HepG2 (cell line): Measurements from ENCODE around the gene TAB3. TPM values are rescaled to one million over a fixed set of nuclear protein-coding genes. Genes with fewer than 3 reads are reported as not detected.

Source experiments
- ATAC-seq: fragments of 200-7000 bp; cut with Tn5 transposase; 3 replicates; pipeline ENCODE4 v1.9.1; 2020; ENCODE audit warnings: mild to moderate bottlenecking, moderate library complexity
- BruUV-seq: library from RNA; stranded (reverse); fragments of 400-500 nt; replicated peaks from 2 replicates; lab custom pipeline; 2021; lab: Mats Ljungman, UMichigan
- CTCF ChIA-PET: fragments of 300-600 bp; formaldehyde crosslinking; extraction: SDS; loops from one replicate; lab custom pipeline; 2021; ENCODE audit warnings: low total read pairs, inconsistent platforms, low intra/inter-chr PET ratio; lab: Yijun Ruan, JAX
- POLR2A ChIA-PET: fragments of 350-600 bp; sonication (Branson Sonifier 250); formaldehyde crosslinking; loops from one replicate; lab custom pipeline; 2020; ENCODE audit warnings: antibody characterized with exemption, inconsistent platforms; lab: Yijun Ruan, JAX
- DNase-seq: peaks from one replicate; pipeline ENCODE4 v3.0.0-alpha.2; 2015; ENCODE audit warnings: low spot score
- FAIRE-seq: peaks from 3 replicates; lab custom pipeline; 2011; peaks lifted over from hg19 to GRCh38; lab: Jason Lieb, UNC
- H2AFZ ChIP-seq: one replicate; pipeline ENCODE4 v1.6.1; 2011; ENCODE audit warnings: low read length, inconsistent platforms
- H3K27ac ChIP-seq: fragments of 300-600 bp; 3 replicates; pipeline ENCODE4 v1.8.0; 2011; ENCODE audit warnings: mixed run types, mild to moderate bottlenecking, mixed read lengths, low read length, inconsistent platforms; ENCODE audit not compliant: insufficient read depth; ENCODE audit errors: extremely low read length
- H3K27me3 ChIP-seq, 2 experiments: fragments of 200-600 bp in 1 of 2; 2 replicates in 1 of 2; 3 replicates in 1 of 2; pipeline versions ENCODE4 v1.6.0 to v1.8.0; 2011; ENCODE audit warnings: low read length in 2 of 2, mild to moderate bottlenecking in 2 of 2, moderate library complexity in 2 of 2, inconsistent platforms in 1 of 2; ENCODE audit not compliant: insufficient read depth in 2 of 2, control insufficient read depth in 1 of 2
- H3K36me3 ChIP-seq, 2 experiments: fragments of 200-600 bp in 1 of 2; replicated peaks in 1 of 2; 2 replicates in 1 of 2; 3 replicates in 1 of 2; pipeline versions ENCODE4 v1.5.1 to v1.8.0; 2011; ENCODE audit warnings: low read length in 2 of 2, inconsistent platforms in 1 of 2; ENCODE audit not compliant: insufficient read depth in 2 of 2, control insufficient read depth in 1 of 2
- H3K4me1 ChIP-seq: 2 replicates; pipeline ENCODE4 v1.5.1; 2012; ENCODE audit warnings: low read length, inconsistent platforms; ENCODE audit not compliant: insufficient read depth
- H3K4me2 ChIP-seq: 2 replicates; pipeline ENCODE4 v1.6.0; 2011; ENCODE audit warnings: low read depth, low read length, inconsistent platforms
- H3K4me3 ChIP-seq, 3 experiments: fragments of 200-600 bp in 1 of 3; sonication (generic), shearing (Covaris generic) in 1 of 3; replicated peaks in 1 of 3; 2 replicates each; pipeline ENCODE4 v1.5.1; 2011 to 2016; ENCODE audit warnings: low read length in 3 of 3, inconsistent platforms in 2 of 3, low read depth in 2 of 3, mild to moderate bottlenecking in 2 of 3, control low read depth in 1 of 3, mixed read lengths in 1 of 3; ENCODE audit not compliant: insufficient read depth in 1 of 3
- H3K79me2 ChIP-seq: one replicate; pipeline ENCODE4 v1.6.1; 2011; ENCODE audit warnings: low read length, inconsistent platforms; ENCODE audit not compliant: insufficient read depth
- H3K9ac ChIP-seq: 2 replicates; pipeline ENCODE4 v1.6.0; 2011; ENCODE audit warnings: mild to moderate bottlenecking, low read depth, low read length, inconsistent platforms; ENCODE audit not compliant: insufficient read depth
- H3K9me3 ChIP-seq: 2 replicates; pipeline ENCODE4 v1.5.1; 2012; ENCODE audit warnings: mild to moderate bottlenecking, low read length
- H4K20me1 ChIP-seq: 2 replicates; pipeline ENCODE4 v1.6.0; 2011; ENCODE audit warnings: inconsistent platforms, mild to moderate bottlenecking, low read length, moderate library complexity; ENCODE audit not compliant: insufficient read depth
- ARNT ChIP-seq: fragments of 450-650 bp; IDR thresholded peaks from 2 replicates; pipeline ENCODE4 v1.6.1; 2017
- MAFK ChIP-seq, 2 experiments: IDR thresholded peaks in 1 of 2; conservative IDR thresholded peaks in 1 of 2; 2 replicates each; pipeline ENCODE4 v1.6.1; 2011; ENCODE audit warnings: improper control_type of control experiment in 2 of 2, low read length in 2 of 2
- NR3C1 ChIP-seq: sonication (generic); formaldehyde crosslinking; IDR thresholded peaks from 2 replicates; pipeline ENCODE4 v1.4.0; 2020; ENCODE audit warnings: missing genetic modification reagents
- PLSCR1 ChIP-seq: sonication (generic); formaldehyde crosslinking; IDR thresholded peaks from 2 replicates; pipeline ENCODE4 v1.5.0; 2020; ENCODE audit warnings: missing genetic modification reagents, mild to moderate bottlenecking, borderline replicate concordance
- SIN3B ChIP-seq: fragments of 150-350 bp; IDR thresholded peaks from 2 replicates; pipeline ENCODE4 v1.6.1; 2014; ENCODE audit warnings: low read length
- SOX6 ChIP-seq, 2 experiments: fragments of 450-650 bp in 1 of 2; sonication (generic) in 1 of 2; formaldehyde crosslinking in 1 of 2; IDR thresholded peaks; 2 replicates each; pipeline versions ENCODE4 v1.4.0 to v1.6.1; 2017 to 2020; ENCODE audit warnings: antibody characterized with exemption in 1 of 2, mild to moderate bottlenecking in 1 of 2, missing genetic modification reagents in 1 of 2
- TBP ChIP-seq: sonication (generic); formaldehyde crosslinking; IDR thresholded peaks from 2 replicates; pipeline ENCODE4 v1.5.0; 2020; ENCODE audit warnings: missing genetic modification reagents
- TEAD3 ChIP-seq: optimal IDR thresholded peaks from 2 replicates; pipeline ENCODE3; 2016; ENCODE audit warnings: borderline replicate concordance
- ZC3H4 ChIP-seq: sonication (generic); formaldehyde crosslinking; IDR thresholded peaks from 2 replicates; pipeline ENCODE4 v1.4.0; 2020; ENCODE audit warnings: missing genetic modification reagents, borderline replicate concordance
- ZNF280D ChIP-seq: sonication (generic); formaldehyde crosslinking; IDR thresholded peaks from 2 replicates; pipeline ENCODE4 v1.5.1; 2020; ENCODE audit warnings: mild to moderate bottlenecking, missing genetic modification reagents
- ZNF597 ChIP-seq: sonication (generic); formaldehyde crosslinking; IDR thresholded peaks from 2 replicates; pipeline ENCODE4 v1.5.0; 2020; ENCODE audit warnings: missing genetic modification reagents
- ZNF678 ChIP-seq: sonication (generic); formaldehyde crosslinking; IDR thresholded peaks from 2 replicates; pipeline ENCODE4 v1.4.0; 2020; ENCODE audit warnings: mild to moderate bottlenecking, missing genetic modification reagents
- ZNF775 ChIP-seq: sonication (generic); formaldehyde crosslinking; IDR thresholded peaks from 2 replicates; pipeline ENCODE4 v1.4.0; 2020; ENCODE audit warnings: missing genetic modification reagents, mild to moderate bottlenecking, moderate library complexity, borderline replicate concordance
- WGBS: methylation state at CpG from one replicate; pipeline ENCODE4 v1.1.6; 2017; ENCODE audit warnings: low lambda C conversion rate; 5-methylcytosine and 5-hydroxymethylcytosine counted together
- in situ Hi-C: cut with HindIII; loops from 2 replicates; pipeline ENCODE4 v1.10.0; 2017; ENCODE audit warnings: low pct_unique_long_range_greater_than_20kb; ENCODE audit not compliant: extremely low pct_ligation_motif_present
- intact Hi-C: fragments of 100-400 bp; cut with micrococcal nuclease; formaldehyde crosslinking; loops from one replicate; pipeline ENCODE4 v1.10.0; 2022; ENCODE audit not compliant: unreplicated experiment
- polyA plus RNA-seq, 8 experiments: library from polyadenylated mRNA; depleted of rRNA in 3 of 8; stranded (reverse) in 7 of 8; unstranded in 1 of 8; fragments of >200 nt; fragmentation: Illumina TruSeq in 4 of 8; extraction: Trizol in 4 of 8; gene quantifications; 2 replicates each; pipeline versions ENCODE4 v1.2.1 to v1.2.3, GENCODE V29; 2011 to 2016; ENCODE audit warnings: low read depth in 4 of 8, missing spikeins in 1 of 8, mixed read lengths in 1 of 8; ENCODE audit not compliant: insufficient read depth in 1 of 8
- total RNA-seq, 5 experiments: library from RNA; depleted of rRNA; stranded (reverse); fragments of >200 nt; fragmentation: Illumina TruSeq; extraction: Trizol; gene quantifications; 2 replicates each; pipeline ENCODE4 v1.2.3, GENCODE V29; 2016; ENCODE audit warnings: low read depth in 1 of 5

TAB3 gene
- total and polyA plus RNA-seq, 2 of the 13 experiments (the other 11 are each of a cell fraction or from before 2014, with no cell fraction given), result 27.2 to 59.8 TPM

- no peak for FAIRE-seq
- Histone ChIP-seq H3K9me3 (no peaks in the 10 kb centered on the region), H4K20me1 (no peaks in the 10 kb centered on the region), H3K4me2 (no peak overlapping the region), H3K9ac (no peak overlapping the region), H3K27me3 (no peaks in the 10 kb centered on the region; a peak in 1 of 5 replicates), H3K27ac (no peak overlapping the region), H3K4me3 (no peak overlapping the region), H3K4me1 (no peaks in the 10 kb centered on the region), H3K79me2 (no peaks in the 10 kb centered on the region), H3K36me3 (no peaks in the 10 kb centered on the region), H2AFZ (no peak overlapping the region)
- no peak for DNase-seq
- ChIA-PET POLR2A (no interaction called here), CTCF (no interaction called here)
- ATAC-seq, result no peak
- intact Hi-C loops, result no loop called here
- no TSS peak for BruUV-seq
- WGBS, result 71% methylated on average over 8 of the region's 8 CpGs
- in situ Hi-C loops, result no loop called here
- TF ChIP-seq TEAD3 (no peak), TBP (CRISPR knock-in tag) (no peak), NR3C1 (CRISPR knock-in tag) (no peak), SIN3B (no peak), ZNF678 (CRISPR knock-in tag) (no peak), PLSCR1 (CRISPR knock-in tag) (no peak), ZNF597 (CRISPR knock-in tag) (no peak), ZNF280D (CRISPR knock-in tag) (no peak), MAFK (conservative IDR thresholded peaks at IDR 0.05 in 1 of 2, IDR thresholded peaks at IDR 0.05 in 1 of 2; ENCODE audit: low read length in 2 of 2) (no peak), ARNT (no peak), ZNF775 (CRISPR knock-in tag) (no peak), ZC3H4 (CRISPR knock-in tag) (no peak), SOX6 (IDR thresholded peaks at IDR 0.05) (no peak), SOX6 (CRISPR knock-in tag; IDR thresholded peaks at IDR 0.05) (no peak)
These were observed 97.5 kb downstream of the TAB3 start for GRCh38 chrX:30791296-30792278.
